Measurements from ENCODE around the gene TBC1D14.

TBC1D14 gene

DNA sequence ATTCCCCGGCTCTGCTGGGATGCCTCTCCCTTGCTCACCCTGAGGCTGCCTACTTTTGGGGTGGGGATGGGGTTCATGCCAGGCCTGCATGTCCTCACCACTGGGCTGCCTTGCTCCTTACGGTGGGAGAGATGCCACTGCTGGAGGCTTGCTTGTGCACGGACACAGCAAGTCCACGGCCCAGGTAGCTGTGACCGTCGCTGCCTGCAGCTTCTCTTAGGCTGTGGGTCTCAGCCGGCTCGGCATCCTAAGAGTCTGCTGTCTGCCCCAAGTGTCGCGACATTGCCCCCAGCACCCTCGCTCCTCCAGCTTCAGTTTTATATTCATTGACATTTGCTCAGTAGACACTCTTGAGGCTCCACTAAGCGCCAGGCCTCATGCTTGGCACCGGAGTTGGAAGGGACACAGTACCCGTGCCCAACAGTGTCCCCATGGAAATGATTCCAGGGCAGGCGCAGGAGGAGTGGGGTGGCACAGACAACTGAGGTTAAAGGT, 58.3 kb downstream of the TBC1D14 start:
- H3K79me1 ChIP-seq (ENCODE audit: low read length): no peaks in the 10 kb centered on the region

DNA sequence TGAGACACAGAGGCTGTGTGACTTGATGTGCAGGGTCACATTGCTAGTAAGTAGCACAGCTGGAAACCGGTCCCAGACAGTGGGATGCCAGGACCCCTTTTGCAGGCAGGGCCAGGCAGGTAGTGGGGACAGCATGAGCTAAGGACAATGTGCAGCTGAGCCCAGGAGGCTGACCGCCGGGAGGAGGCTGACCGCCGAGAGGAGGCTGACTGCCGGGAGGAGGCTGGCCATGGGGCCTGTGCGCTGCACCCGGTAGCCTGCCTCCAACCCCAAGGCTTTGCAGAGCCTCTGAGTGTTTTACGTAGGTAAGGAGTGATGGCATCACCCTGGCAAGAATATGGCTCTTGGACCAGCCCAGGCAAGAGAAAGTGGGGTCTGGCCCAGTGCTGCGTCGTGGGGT, 58.9 kb downstream of the TBC1D14 start:
- no peak overlapping the region for H3K27ac ChIP-seq (ENCODE audit: low read depth, low read length)
- H3K27me3 ChIP-seq (ENCODE audit: insufficient read depth, low read length): no peaks in the 10 kb centered on the region
- H2BK5ac ChIP-seq (ENCODE audit: low read depth, low read length, poor library complexity): no peak overlapping the region
- no CpG with 5 or more reads among the region's 11 CpGs for WGBS (ENCODE audit: extremely low coverage, insufficient coverage, insufficient read length)
- peak overlapping the region; percentile 8 for H3K23ac ChIP-seq (ENCODE audit: low read length)
- H3K4me3 ChIP-seq (ENCODE audit: low read depth, low read length): no peak overlapping the region
- no peak overlapping the region for H4K91ac ChIP-seq (ENCODE audit: low read depth, low read length)
- peaks cover 2% of the 10 kb centered on the region for H3K79me1 ChIP-seq (ENCODE audit: low read length)
- H3K4me1 ChIP-seq (ENCODE audit: control insufficient read depth in 1 of 2, insufficient read depth in 2 of 2, low read length in 2 of 2): peaks cover 8 to 13% of the 10 kb centered on the region in 2 experiments
- H3K79me2 ChIP-seq (ENCODE audit: control insufficient read depth, insufficient read depth, low read length, poor library complexity): no peaks in the 10 kb centered on the region
- no peak for DNase-seq
- peaks cover 8 to 11% of the 10 kb centered on the region in 2 experiments for H3K36me3 ChIP-seq (ENCODE audit: control insufficient read depth in 1 of 2, insufficient read depth in 2 of 2, low read length in 2 of 2)
- H2BK120ac ChIP-seq (ENCODE audit: insufficient read depth, low read length, poor library complexity): no peak overlapping the region
- H3K14ac ChIP-seq (ENCODE audit: low read length): no peak overlapping the region
- H3K9me3 ChIP-seq (ENCODE audit: insufficient read depth, low read depth, low read length): no peaks in the 10 kb centered on the region
- no peak overlapping the region for H4K12ac ChIP-seq (ENCODE audit: low read depth, low read length)
- H2AK5ac ChIP-seq (ENCODE audit: low read length): no peak overlapping the region
- no peak overlapping the region for H3K4me2 ChIP-seq (ENCODE audit: low read length)
- H3K4ac ChIP-seq (ENCODE audit: low read depth, low read length): no peak overlapping the region
- no peak overlapping the region for H4K8ac ChIP-seq (ENCODE audit: low read depth, low read length)
- peak overlapping the region; percentile 71 for H3K18ac ChIP-seq (ENCODE audit: low read length)
- no peak overlapping the region for H2AFZ ChIP-seq (ENCODE audit: insufficient read depth, low read length, poor library complexity)
- H3K9ac ChIP-seq (ENCODE audit: low read length): no peak overlapping the region
- H2BK12ac ChIP-seq (ENCODE audit: low read length): no peak overlapping the region

More for the DNA sequence above, 58.3 kb downstream of the TBC1D14 start:
- H3K23ac ChIP-seq (ENCODE audit: low read length): no peak overlapping the region
- no peak for DNase-seq
- no peak overlapping the region for H3K4me2 ChIP-seq (ENCODE audit: low read length)
- no peaks in the 10 kb centered on the region for H3K9me3 ChIP-seq (ENCODE audit: insufficient read depth, low read depth, low read length)
- no peaks in the 10 kb centered on the region for H3K79me2 ChIP-seq (ENCODE audit: control insufficient read depth, insufficient read depth, low read length, poor library complexity)
- H3K36me3 ChIP-seq (ENCODE audit: control insufficient read depth in 1 of 2, insufficient read depth in 2 of 2, low read length in 2 of 2): peaks cover 8 to 11% of the 10 kb centered on the region in 2 experiments
- H3K4me1 ChIP-seq (ENCODE audit: control insufficient read depth in 1 of 2, insufficient read depth in 2 of 2, low read length in 2 of 2): peaks cover 6 to 14% of the 10 kb centered on the region in 2 experiments
- no CpG with 5 or more reads among the region's 15 CpGs for WGBS (ENCODE audit: extremely low coverage, insufficient coverage, insufficient read length)
- H2BK5ac ChIP-seq (ENCODE audit: low read depth, low read length, poor library complexity): no peak overlapping the region
- no peak overlapping the region for H3K4me3 ChIP-seq (ENCODE audit: low read depth, low read length)
- H2BK12ac ChIP-seq (ENCODE audit: low read length): no peak overlapping the region
- no peak overlapping the region for H4K8ac ChIP-seq (ENCODE audit: low read depth, low read length)
- H2AFZ ChIP-seq (ENCODE audit: insufficient read depth, low read length, poor library complexity): no peak overlapping the region
- no peak overlapping the region for H3K27ac ChIP-seq (ENCODE audit: low read depth, low read length)
- no peak overlapping the region for H4K12ac ChIP-seq (ENCODE audit: low read depth, low read length)
- H3K9ac ChIP-seq (ENCODE audit: low read length): no peak overlapping the region
- no peak overlapping the region for H3K14ac ChIP-seq (ENCODE audit: low read length)
- no peak overlapping the region for H3K4ac ChIP-seq (ENCODE audit: low read depth, low read length)
- H2AK5ac ChIP-seq (ENCODE audit: low read length): no peak overlapping the region
- H4K91ac ChIP-seq (ENCODE audit: low read depth, low read length): no peak overlapping the region
- H2BK120ac ChIP-seq (ENCODE audit: insufficient read depth, low read length, poor library complexity): no peak overlapping the region
- H3K27me3 ChIP-seq (ENCODE audit: insufficient read depth, low read length): no peaks in the 10 kb centered on the region
- no peak overlapping the region for H3K18ac ChIP-seq (ENCODE audit: low read length)

DNA sequence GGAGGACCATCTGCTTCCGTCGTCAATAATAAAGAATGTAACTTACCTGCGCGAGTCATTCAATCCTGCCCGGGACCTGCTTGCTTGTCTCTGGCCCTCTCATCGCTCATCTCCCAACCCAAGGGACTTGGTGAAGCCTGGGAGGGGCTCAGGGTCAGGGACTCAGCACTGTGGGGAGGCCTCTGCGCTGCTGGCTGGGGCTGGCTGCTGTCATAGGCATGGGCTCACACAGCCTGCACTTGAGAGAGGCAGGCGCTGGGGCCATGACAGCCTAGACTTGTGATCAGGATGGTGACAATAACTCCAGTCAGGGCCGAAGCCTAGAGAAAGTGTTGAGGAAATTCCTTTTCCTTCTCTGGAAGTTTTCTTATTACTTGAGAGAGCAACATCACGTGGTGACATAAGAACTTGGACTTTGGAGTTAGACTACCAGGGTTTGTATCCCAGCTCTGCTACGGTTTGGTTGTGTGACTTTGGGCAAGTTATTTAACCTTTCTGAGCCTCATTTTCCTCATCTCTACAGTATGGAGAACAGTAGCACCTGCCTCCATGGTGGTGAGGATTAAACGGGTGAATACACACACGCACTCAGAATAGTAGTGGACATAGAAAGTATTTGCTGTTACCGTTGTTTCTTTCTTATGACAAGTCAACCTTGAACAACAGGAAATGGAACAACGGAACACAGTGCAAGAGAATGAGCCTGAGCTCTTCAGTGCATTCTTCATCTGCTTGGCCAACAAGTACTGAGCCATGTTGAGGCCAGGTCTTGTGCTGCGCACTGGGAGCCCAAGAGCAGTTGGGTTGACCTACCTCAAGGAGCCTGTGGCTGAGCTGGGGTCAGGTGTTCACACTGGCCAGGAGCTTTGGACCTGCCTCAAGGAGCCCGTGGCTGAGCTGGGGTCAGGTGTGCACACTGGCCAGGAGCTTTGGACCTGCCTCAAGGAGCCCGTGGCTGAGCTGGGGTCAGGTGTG, 60.5 kb downstream of the TBC1D14 start:
- Histone ChIP-seq H3K23ac (ENCODE audit: low read length) (no peak overlapping the region), H2BK12ac (ENCODE audit: low read length) (no peak overlapping the region), H3K4me1 (ENCODE audit: control insufficient read depth in 1 of 2, insufficient read depth in 2 of 2, low read length in 2 of 2) (peaks cover 8 to 14% of the 10 kb centered on the region in 2 experiments), H3K27me3 (ENCODE audit: insufficient read depth, low read length) (no peaks in the 10 kb centered on the region), H2BK5ac (ENCODE audit: low read depth, low read length, poor library complexity) (no peak overlapping the region), H3K18ac (ENCODE audit: low read length) (peak overlapping the region; percentile 11), H3K4me2 (ENCODE audit: low read length) (no peak overlapping the region), H3K14ac (ENCODE audit: low read length) (no peak overlapping the region), H2AFZ (ENCODE audit: insufficient read depth, low read length, poor library complexity) (no peak overlapping the region), H2AK5ac (ENCODE audit: low read length) (peak overlapping the region; percentile 42), H3K27ac (ENCODE audit: low read depth, low read length) (no peak overlapping the region), H3K79me2 (ENCODE audit: control insufficient read depth, insufficient read depth, low read length, poor library complexity) (no peaks in the 10 kb centered on the region), H3K4ac (ENCODE audit: low read depth, low read length) (no peak overlapping the region), H4K91ac (ENCODE audit: low read depth, low read length) (no peak overlapping the region), H4K12ac (ENCODE audit: low read depth, low read length) (no peak overlapping the region), H2BK120ac (ENCODE audit: insufficient read depth, low read length, poor library complexity) (no peak overlapping the region), H3K9ac (ENCODE audit: low read length) (no peak overlapping the region), H3K36me3 (ENCODE audit: control insufficient read depth in 1 of 2, insufficient read depth in 2 of 2, low read length in 2 of 2) (peaks cover 8 to 11% of the 10 kb centered on the region in 2 experiments), H4K8ac (ENCODE audit: low read depth, low read length) (no peak overlapping the region), H3K4me3 (ENCODE audit: low read depth, low read length) (peak overlapping the region; percentile 36), H3K9me3 (ENCODE audit: insufficient read depth, low read depth, low read length) (no peaks in the 10 kb centered on the region), H3K79me1 (ENCODE audit: low read length) (peaks cover 2% of the 10 kb centered on the region)
- DNase-seq: no peak
- no CpG with 5 or more reads among the region's 18 CpGs for WGBS (ENCODE audit: extremely low coverage, insufficient coverage, insufficient read length)

DNA sequence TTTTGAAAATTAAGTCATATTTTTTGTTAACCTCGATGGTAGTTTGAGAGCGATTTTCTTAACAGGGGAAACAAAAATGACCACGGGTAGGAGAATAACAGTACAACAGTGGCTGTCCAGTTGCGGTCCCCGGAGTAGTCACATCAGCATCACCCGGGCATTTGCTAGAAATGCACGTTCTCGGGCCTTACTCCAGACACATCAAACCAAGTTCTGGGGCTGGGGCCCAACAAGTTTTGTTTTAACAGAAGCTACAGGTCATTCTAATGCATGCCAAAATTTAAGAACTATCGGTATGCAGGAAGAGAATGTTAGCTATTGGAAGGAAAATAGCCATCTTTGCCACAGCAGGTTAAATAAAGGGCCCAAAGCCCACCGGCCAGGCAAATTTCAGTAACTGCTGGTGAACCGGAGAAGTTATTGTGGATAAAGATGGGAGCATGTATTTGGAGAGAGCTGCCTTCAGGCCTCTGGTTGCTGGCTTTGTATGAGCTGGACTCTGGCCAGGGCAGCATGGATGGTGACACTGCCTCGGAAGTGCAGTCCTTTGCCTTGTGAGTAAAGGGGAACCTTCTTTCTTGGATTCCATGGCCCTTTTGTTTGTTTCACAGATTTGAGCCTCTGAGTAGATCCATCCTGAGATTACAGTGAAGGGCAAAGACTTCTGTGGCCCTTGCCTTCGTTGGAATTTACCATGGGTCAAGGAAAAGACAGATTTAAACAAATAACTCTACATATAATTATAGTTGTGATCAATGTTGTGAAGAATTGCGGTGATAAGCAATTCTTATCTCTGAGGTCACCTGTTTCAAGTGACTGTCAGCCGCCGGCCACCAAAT, 62.1 kb downstream of the TBC1D14 start:
- no peak for DNase-seq
- peak overlapping the region; percentile 63 for H4K91ac ChIP-seq (ENCODE audit: low read depth, low read length)

More for the DNA sequence above, 62.1 kb downstream of the TBC1D14 start:
- peak overlapping the region; percentile 70 for H4K8ac ChIP-seq (ENCODE audit: low read depth, low read length)
- no peak overlapping the region for H2BK120ac ChIP-seq (ENCODE audit: insufficient read depth, low read length, poor library complexity)
- H3K79me2 ChIP-seq (ENCODE audit: control insufficient read depth, insufficient read depth, low read length, poor library complexity): no peaks in the 10 kb centered on the region
- no peak overlapping the region for H3K4me2 ChIP-seq (ENCODE audit: low read length)
- no peak overlapping the region for H3K14ac ChIP-seq (ENCODE audit: low read length)
- H3K9me3 ChIP-seq (ENCODE audit: insufficient read depth, low read depth, low read length): no peaks in the 10 kb centered on the region
- no peak overlapping the region for H3K9ac ChIP-seq (ENCODE audit: low read length)
- H2BK12ac ChIP-seq (ENCODE audit: low read length): peak overlapping the region; percentile 24
- H3K27ac ChIP-seq (ENCODE audit: low read depth, low read length): peak overlapping the region; percentile 12
- peaks cover 2% of the 10 kb centered on the region for H3K79me1 ChIP-seq (ENCODE audit: low read length)
- H2AFZ ChIP-seq (ENCODE audit: insufficient read depth, low read length, poor library complexity): no peak overlapping the region
- no peak overlapping the region for H2AK5ac ChIP-seq (ENCODE audit: low read length)
- no peak overlapping the region for H3K18ac ChIP-seq (ENCODE audit: low read length)
- H3K4me3 ChIP-seq (ENCODE audit: low read depth, low read length): no peak overlapping the region
- no peaks in the 10 kb centered on the region for H3K27me3 ChIP-seq (ENCODE audit: insufficient read depth, low read length)
- H2BK5ac ChIP-seq (ENCODE audit: low read depth, low read length, poor library complexity): no peak overlapping the region
- H3K4me1 ChIP-seq (ENCODE audit: control insufficient read depth in 1 of 2, insufficient read depth in 2 of 2, low read length in 2 of 2): peaks cover 8 to 14% of the 10 kb centered on the region in 2 experiments
- H3K4ac ChIP-seq (ENCODE audit: low read depth, low read length): no peak overlapping the region
- H3K36me3 ChIP-seq (ENCODE audit: control insufficient read depth in 1 of 2, insufficient read depth in 2 of 2, low read length in 2 of 2): peaks cover 8 to 11% of the 10 kb centered on the region in 2 experiments
- no peak overlapping the region for H4K12ac ChIP-seq (ENCODE audit: low read depth, low read length)
- no CpG with 5 or more reads among the region's 16 CpGs for WGBS (ENCODE audit: extremely low coverage, insufficient coverage, insufficient read length)
- H3K23ac ChIP-seq (ENCODE audit: low read length): no peak overlapping the region

All from trophoblast cell (in vitro differentiated cells and primary cell).